GM12891 (cell line): ENCODE measurements around the gene ODF2.

Experiments used
- PAX5 ChIP-seq: IDR thresholded peaks from 2 replicates; pipeline ENCODE4 v1.6.1; 2011; ENCODE audit warnings: low read length, moderate library complexity, mild to moderate bottlenecking; ENCODE audit not compliant: insufficient read depth, severe bottlenecking
- POLR2A ChIP-seq: IDR thresholded peaks from 2 replicates; pipeline ENCODE4 v1.6.1; 2011; ENCODE audit warnings: low read depth, low read length, control low read depth
- POLR2AphosphoS5 ChIP-seq: IDR thresholded peaks from 2 replicates; pipeline ENCODE4 v1.6.1; 2011; ENCODE audit warnings: low read depth, low read length, control low read depth
- TAF1 ChIP-seq: IDR thresholded peaks from 2 replicates; pipeline ENCODE4 v1.6.1; 2011; ENCODE audit warnings: low read depth, low read length, control low read depth

- TF ChIP-seq POLR2AphosphoS5: no peak
- no peak for TF ChIP-seq POLR2A
- no peak for TF ChIP-seq TAF1
- TF ChIP-seq PAX5: no peak
Observed at GRCh38 chr9:128422783-128423150, 33.0 kb upstream of the ODF2 start.
